T-helper 1 cell treated with Interleukin-12 subunit alpha and Interleukin-12 subunit beta and Interleukin-4 antibody, amounts not matched to agents 30 ng/mL and 1 ng/mL, for 36 hours (primary cell): ENCODE data around the gene ZNF581. TPM values are rescaled to one million over a fixed set of nuclear protein-coding genes. Genes with fewer than 3 reads are reported as not detected.

Experiments used
- intact Hi-C: fragments of 100-400 bp; cut with micrococcal nuclease; formaldehyde crosslinking; loops from one replicate; pipeline ENCODE4 v1.15.1; 2024
- total RNA-seq: library from RNA; stranded (reverse); gene quantifications from 2 replicates; pipeline ENCODE4 v1.2.3, GENCODE V29; 2022

The ZNF581 gene
- total RNA-seq = 22.0 and 23.6 TPM in 2 replicates

- intact Hi-C loops = loop anchor here (1.0 to 5.0 kb wide), 5 partner anchors 8 to 1441 kb away; partner anchors contain the start of genes FIZ1, RPL28 and RPS9
Measured at GRCh38 chr19:55643003-55643886, at the start of gene ZNF581. Gene ZNF581 (plus strand): TSS chr19:55643649. CDS start chr19:55644572, 923 bp downstream.

- intact Hi-C loops = no loop called here
Measured at GRCh38 chr19:55594996-55595545, 48.4 kb upstream of the ZNF581 start.

GRCh38 chr19:55596304-55596703 lies 47.1 kb upstream of the ZNF581 start:
- intact Hi-C loops = no loop called here

GRCh38 chr19:55597501-55597921 lies 45.9 kb upstream of the ZNF581 start:
- intact Hi-C loops = no loop called here

GRCh38 chr19:55598034-55598433 lies 45.4 kb upstream of the ZNF581 start:
- intact Hi-C loops = loop anchor here (1.0 to 2.0 kb wide), 2 partner anchors 8 to 1133 kb away; no protein-coding TSS in a partner anchor

GRCh38 chr19:55598719-55599467 lies 44.6 kb upstream of the ZNF581 start:
- intact Hi-C loops = loop anchor here (1.0 to 2.0 kb wide), 22 partner anchors 7 to 1462 kb away; partner anchors contain the start of genes CNOT3, EPN1, HSPBP1 and ISOC2

GRCh38 chr19:55599468-55599841 lies 44.0 kb upstream of the ZNF581 start, which contains the start of gene FIZ1:
Gene FIZ1 (minus strand): TSS chr19:55599517. CDS start chr19:55597865, 1,652 bp downstream.
- intact Hi-C loops = loop anchor here (1.0 to 2.0 kb wide), 21 partner anchors 12 to 1462 kb away; partner anchors contain the start of genes CNOT3, EPN1, HSPBP1 and ISOC2

GRCh38 chr19:55599842-55600661 lies 43.4 kb upstream of the ZNF581 start, which contains the start of gene ZNF524:
Gene ZNF524 (plus strand): TSS chr19:55600288. CDS start chr19:55602113, 1,825 bp downstream.
- intact Hi-C loops = loop anchor here (1.0 to 10.0 kb wide), 23 partner anchors 13 to 1735 kb away; partner anchors contain the start of genes CNOT3, EPN1, HSPBP1 and ISOC2

GRCh38 chr19:55600662-55601028 lies 42.8 kb upstream of the ZNF581 start:
- intact Hi-C loops = loop anchor here (10.0 kb wide), 2 partner anchors 714 to 1736 kb away; partner anchors contain the start of genes MYADM and ZSCAN5A

- intact Hi-C loops = loop anchor here (10.0 kb wide), 2 partner anchors 714 to 1736 kb away; partner anchors contain the start of genes MYADM and ZSCAN5A
Measured at GRCh38 chr19:55601084-55601483, 42.4 kb upstream of the ZNF581 start.

- intact Hi-C loops = loop anchor here (10.0 kb wide), 2 partner anchors 712 to 1738 kb away; partner anchors contain the start of genes MYADM and ZSCAN5A
Measured at GRCh38 chr19:55602104-55603001, 41.1 kb upstream of the ZNF581 start.

GRCh38 chr19:55603115-55603514 lies 40.3 kb upstream of the ZNF581 start:
- intact Hi-C loops = loop anchor here (10.0 kb wide), 2 partner anchors 712 to 1738 kb away; partner anchors contain the start of genes MYADM and ZSCAN5A

GRCh38 chr19:55603581-55604292 lies 39.7 kb upstream of the ZNF581 start:
- intact Hi-C loops = loop anchor here (10.0 kb wide), 2 partner anchors 711 to 1739 kb away; partner anchors contain the start of genes MYADM and ZSCAN5A

- intact Hi-C loops = loop anchor here (1.0 to 10.0 kb wide), 9 partner anchors 18 to 1740 kb away; partner anchors contain the start of genes ISOC2, MYADM, PRPF31 and TFPT
Measured at GRCh38 chr19:55605207-55605636, 38.2 kb upstream of the ZNF581 start.

GRCh38 chr19:55605637-55606470 lies 37.6 kb upstream of the ZNF581 start, which contains the start of gene ZNF865:
Gene ZNF865 (plus strand): TSS chr19:55605647. CDS start chr19:55613619, 7,972 bp downstream.
- intact Hi-C loops = loop anchor here (1.0 to 10.0 kb wide), 11 partner anchors 8 to 1741 kb away; partner anchors contain the start of genes ISOC2, MYADM, PRPF31 and TFPT

GRCh38 chr19:55606471-55606787 lies 37.0 kb upstream of the ZNF581 start:
- intact Hi-C loops = loop anchor here (1.0 to 10.0 kb wide), 4 partner anchors 8 to 1742 kb away; partner anchors contain the start of genes MYADM and ZSCAN5A

GRCh38 chr19:55606817-55607216 lies 36.6 kb upstream of the ZNF581 start:
- intact Hi-C loops = loop anchor here (1.0 to 10.0 kb wide), 4 partner anchors 9 to 1742 kb away; partner anchors contain the start of genes MYADM and ZSCAN5A
